ENCODE data around the gene PAPOLA.
A peak's percentile ranks its signal among the peaks of the same experiment; 100 is the strongest.

PAPOLA gene

GRCh38 chr14:96519970-96520369, 17.8 kb downstream of the PAPOLA start:
- no peak overlapping the region for H3K4me3 ChIP-seq (ENCODE audit: low read depth, low read length)
- no peak for DNase-seq (ENCODE audit: low read depth)
- no peak for TF ChIP-seq CTCF (conservative IDR thresholded peaks at IDR 0.05; ENCODE audit: low read depth, low read length)

- TF ChIP-seq CTCF (conservative IDR thresholded peaks at IDR 0.05; ENCODE audit: low read depth, low read length), result no peak
- no peak overlapping the region for H3K4me3 ChIP-seq (ENCODE audit: low read depth, low read length)
Measured at GRCh38 chr14:96525452-96525851, 23.3 kb downstream of the PAPOLA start.

GRCh38 chr14:96532632-96533031, 30.4 kb downstream of the PAPOLA start:
- no peak for TF ChIP-seq CTCF (conservative IDR thresholded peaks at IDR 0.05; ENCODE audit: low read depth, low read length)
- DNase-seq (ENCODE audit: low read depth), result no peak

More at GRCh38 chr14:96525452-96525851, 23.3 kb downstream of the PAPOLA start:
- peak; percentile 5 for DNase-seq (ENCODE audit: low read depth)

GRCh38 chr14:96536807-96537206, 34.6 kb downstream of the PAPOLA start:
- no peak for TF ChIP-seq CTCF (conservative IDR thresholded peaks at IDR 0.05; ENCODE audit: low read depth, low read length)
- no peak for DNase-seq (ENCODE audit: low read depth)
- no peak overlapping the region for H3K4me3 ChIP-seq (ENCODE audit: low read depth, low read length)

More at GRCh38 chr14:96532632-96533031, 30.4 kb downstream of the PAPOLA start:
- H3K4me3 ChIP-seq (ENCODE audit: low read depth, low read length), result no peak overlapping the region

GRCh38 chr14:96538097-96538989, 36.2 kb downstream of the PAPOLA start:
- TF ChIP-seq CTCF (conservative IDR thresholded peaks at IDR 0.05; ENCODE audit: low read depth, low read length), result no peak
- DNase-seq (ENCODE audit: low read depth), result no peak
- no peak overlapping the region for H3K4me3 ChIP-seq (ENCODE audit: low read depth, low read length)

- no peak for TF ChIP-seq CTCF (conservative IDR thresholded peaks at IDR 0.05; ENCODE audit: low read depth, low read length)
- DNase-seq (ENCODE audit: low read depth), result no peak
- H3K4me3 ChIP-seq (ENCODE audit: low read depth, low read length), result no peak overlapping the region
Measured at GRCh38 chr14:96538990-96539317, 36.8 kb downstream of the PAPOLA start.
